A673 (cell line): ENCODE measurements around the gene UBE3B. TPM values are rescaled to one million over a fixed set of nuclear protein-coding genes. Genes with fewer than 3 reads are reported as not detected.
A peak's percentile ranks its signal among the peaks of the same experiment; 100 is the strongest.

Experiments used
- BruUV-seq: library from RNA; stranded (reverse); fragments of 400-500 nt; replicated peaks from 2 replicates; lab custom pipeline; 2021; lab: Mats Ljungman, UMichigan
- CTCF ChIA-PET: fragments of 300-600 bp; sonication (Branson Sonifier 250); formaldehyde crosslinking; loops from one replicate; lab custom pipeline; 2022; ENCODE audit warnings: antibody characterized with exemption; lab: Charles Lee
- POLR2A ChIA-PET: fragments of 300-600 bp; sonication (Branson Sonifier 250); formaldehyde crosslinking; loops from one replicate; lab custom pipeline; 2022; ENCODE audit warnings: antibody characterized with exemption; ENCODE audit not compliant: low non-redundant PET; lab: Charles Lee
- DNase-seq: peaks from one replicate; pipeline ENCODE4 v3.0.0-alpha.2; 2015; ENCODE audit warnings: low spot score
- H3K27ac ChIP-seq: fragments of 200-600 bp; sonication (generic); 2 replicates; pipeline ENCODE4 v1.5.1; 2016; ENCODE audit warnings: mixed run types, low read depth, mild to moderate bottlenecking, mixed read lengths, antibody characterized with exemption, low read length; ENCODE audit not compliant: poor library complexity, severe bottlenecking
- H3K27me3 ChIP-seq: fragments of 200-600 bp; sonication (generic); replicated peaks from 2 replicates; pipeline ENCODE4 v1.6.1; 2017; ENCODE audit warnings: mixed run types, low read depth, mild to moderate bottlenecking, mixed read lengths, antibody characterized with exemption, low read length; ENCODE audit not compliant: insufficient read depth, poor library complexity
- H3K36me3 ChIP-seq: fragments of 200-600 bp; sonication (generic); 2 replicates; pipeline ENCODE4 v1.6.1; 2016; ENCODE audit warnings: mixed run types, mild to moderate bottlenecking, mixed read lengths, antibody characterized with exemption, low read length; ENCODE audit not compliant: insufficient read depth, poor library complexity, severe bottlenecking
- H3K4me1 ChIP-seq: fragments of 200-600 bp; sonication (generic); 2 replicates; pipeline ENCODE4 v1.6.1; 2017; ENCODE audit warnings: mixed run types, mild to moderate bottlenecking, mixed read lengths, antibody characterized with exemption, low read length; ENCODE audit not compliant: insufficient read depth, poor library complexity, severe bottlenecking
- H3K4me3 ChIP-seq: fragments of 200-600 bp; sonication (generic); 2 replicates; pipeline ENCODE4 v1.5.1; 2016; ENCODE audit warnings: low read depth, mixed run types, mild to moderate bottlenecking, mixed read lengths, low read length; ENCODE audit not compliant: poor library complexity, severe bottlenecking
- H3K9me3 ChIP-seq: fragments of 200-600 bp; sonication (generic); 2 replicates; pipeline ENCODE4 v1.6.1; 2016; ENCODE audit warnings: mixed run types, low read depth, mild to moderate bottlenecking, mixed read lengths, antibody characterized with exemption, low read length; ENCODE audit not compliant: poor library complexity, severe bottlenecking
- EZH2 ChIP-seq: fragments of 200-600 bp; sonication (generic); IDR thresholded peaks from 2 replicates; pipeline ENCODE4 v1.6.1; 2017; ENCODE audit warnings: borderline replicate concordance, low read depth, mild to moderate bottlenecking, mixed read lengths, antibody characterized with exemption, low read length; ENCODE audit not compliant: poor library complexity, severe bottlenecking
- intact Hi-C: fragments of 100-400 bp; cut with micrococcal nuclease; formaldehyde crosslinking; loops from one replicate; pipeline ENCODE4 v1.10.0; 2022; ENCODE audit not compliant: unreplicated experiment
- total RNA-seq: library from RNA; stranded (reverse); gene quantifications from 2 replicates; pipeline ENCODE4 v1.2.3, GENCODE V29; 2021
- TF ChIP-seq, protein P1 (sequence below): fragments of 300-800, 200-600 bp; sonication (generic); conservative IDR thresholded peaks from 2 replicates; pipeline ENCODE4 v1.5.1; 2017; ENCODE audit warnings: low read depth, mild to moderate bottlenecking, antibody characterized with exemption, low read length, moderate library complexity, mixed read lengths

UBE3B gene
- total RNA-seq, 1 experiment from 2014 or later = 29.2 TPM

DNA sequence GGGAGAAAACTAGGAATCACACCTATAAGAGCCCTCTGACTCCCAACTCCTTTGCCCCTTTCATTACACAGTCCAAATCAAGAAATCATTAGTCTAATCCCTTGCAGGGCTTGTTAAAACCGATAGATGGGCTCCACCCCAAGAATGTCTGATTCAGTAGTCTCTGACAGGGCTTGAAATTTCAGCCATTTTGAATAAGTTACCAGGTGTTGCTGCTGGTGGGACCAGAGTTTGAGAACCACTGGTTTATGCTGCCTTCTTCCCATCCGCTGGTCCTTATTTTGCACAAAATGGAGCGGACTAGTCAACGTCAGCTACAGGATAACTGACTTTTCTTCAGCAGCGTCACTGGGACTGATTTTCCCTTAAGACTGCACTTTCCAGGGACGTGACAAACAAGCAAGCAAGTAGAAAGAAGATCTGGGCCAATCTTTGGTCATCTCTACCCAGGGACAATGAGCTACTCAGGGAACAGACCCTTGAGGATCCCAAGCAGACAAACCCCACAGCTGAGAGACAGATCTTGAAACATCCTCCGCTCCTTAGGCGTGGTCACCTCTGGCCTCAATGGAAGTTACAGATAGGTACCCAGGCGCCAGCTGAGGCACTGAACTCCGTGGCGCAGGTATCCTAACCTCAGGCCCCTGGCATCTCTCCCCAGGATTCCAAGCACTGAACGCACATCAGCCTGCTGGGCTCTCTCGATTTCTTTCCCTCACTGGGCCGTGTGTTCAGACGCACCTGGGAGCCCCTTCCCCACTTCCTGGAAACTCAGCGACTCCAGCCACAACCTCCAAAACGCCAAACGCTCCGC lies 1.2 kb upstream of the UBE3B start:
- POLR2A ChIA-PET = no interaction called here
- CTCF ChIA-PET = no interaction called here
- H3K27ac ChIP-seq = peak overlapping the region; percentile 99
- TF ChIP-seq, protein P1, sequence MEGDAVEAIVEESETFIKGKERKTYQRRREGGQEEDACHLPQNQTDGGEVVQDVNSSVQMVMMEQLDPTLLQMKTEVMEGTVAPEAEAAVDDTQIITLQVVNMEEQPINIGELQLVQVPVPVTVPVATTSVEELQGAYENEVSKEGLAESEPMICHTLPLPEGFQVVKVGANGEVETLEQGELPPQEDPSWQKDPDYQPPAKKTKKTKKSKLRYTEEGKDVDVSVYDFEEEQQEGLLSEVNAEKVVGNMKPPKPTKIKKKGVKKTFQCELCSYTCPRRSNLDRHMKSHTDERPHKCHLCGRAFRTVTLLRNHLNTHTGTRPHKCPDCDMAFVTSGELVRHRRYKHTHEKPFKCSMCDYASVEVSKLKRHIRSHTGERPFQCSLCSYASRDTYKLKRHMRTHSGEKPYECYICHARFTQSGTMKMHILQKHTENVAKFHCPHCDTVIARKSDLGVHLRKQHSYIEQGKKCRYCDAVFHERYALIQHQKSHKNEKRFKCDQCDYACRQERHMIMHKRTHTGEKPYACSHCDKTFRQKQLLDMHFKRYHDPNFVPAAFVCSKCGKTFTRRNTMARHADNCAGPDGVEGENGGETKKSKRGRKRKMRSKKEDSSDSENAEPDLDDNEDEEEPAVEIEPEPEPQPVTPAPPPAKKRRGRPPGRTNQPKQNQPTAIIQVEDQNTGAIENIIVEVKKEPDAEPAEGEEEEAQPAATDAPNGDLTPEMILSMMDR = no peak
- no peak for TF ChIP-seq EZH2
- no peaks in the 10 kb centered on the region for H3K36me3 ChIP-seq
- H3K27me3 ChIP-seq = no peaks in the 10 kb centered on the region
- intact Hi-C loops = loop anchor here (5.0 kb wide), 1 partner anchor 44 kb away; no protein-coding TSS in a partner anchor
- H3K4me1 ChIP-seq = peaks cover 17% of the 10 kb centered on the region
- TSS peak; percentile 64 for BruUV-seq
- H3K4me3 ChIP-seq = peak overlapping the region; percentile 89
- no peaks in the 10 kb centered on the region for H3K9me3 ChIP-seq
- no peak for DNase-seq

DNA sequence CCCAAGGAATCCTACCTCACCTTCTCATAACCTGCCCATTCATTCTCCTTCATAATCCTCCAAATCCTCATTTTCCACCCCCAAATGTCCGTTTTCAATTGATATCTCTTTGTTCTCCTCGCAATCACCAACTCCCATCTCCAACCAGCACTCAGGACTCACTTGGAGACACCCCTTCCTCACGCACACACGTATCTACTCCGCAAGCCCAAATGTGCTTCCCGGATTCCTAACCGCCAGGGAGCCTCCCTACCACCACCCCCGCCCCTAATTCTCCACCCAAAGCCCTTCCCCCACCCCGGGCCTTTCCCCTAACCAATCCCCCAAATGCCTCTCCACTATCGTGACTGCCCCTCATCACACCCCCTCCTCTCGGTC lies 638 bp upstream of the UBE3B start:
- H3K4me3 ChIP-seq = peak overlapping the region; percentile 89
- intact Hi-C loops = loop anchor here (5.0 kb wide), 1 partner anchor 44 kb away; no protein-coding TSS in a partner anchor
- ChIA-PET POLR2A (no interaction called here), CTCF (interaction anchor here (1.0 kb wide), 1 partner anchor 42 kb away, joined by 3 read pairs; no protein-coding TSS in a partner anchor)
- no peak for DNase-seq
- H3K4me1 ChIP-seq = peaks cover 17% of the 10 kb centered on the region
- H3K27me3 ChIP-seq = no peaks in the 10 kb centered on the region
- TF ChIP-seq, protein P1 = no peak
- no peak for TF ChIP-seq EZH2
- H3K9me3 ChIP-seq = no peaks in the 10 kb centered on the region
- peak overlapping the region; percentile 99 for H3K27ac ChIP-seq
- BruUV-seq = no TSS peak
- no peaks in the 10 kb centered on the region for H3K36me3 ChIP-seq

DNA sequence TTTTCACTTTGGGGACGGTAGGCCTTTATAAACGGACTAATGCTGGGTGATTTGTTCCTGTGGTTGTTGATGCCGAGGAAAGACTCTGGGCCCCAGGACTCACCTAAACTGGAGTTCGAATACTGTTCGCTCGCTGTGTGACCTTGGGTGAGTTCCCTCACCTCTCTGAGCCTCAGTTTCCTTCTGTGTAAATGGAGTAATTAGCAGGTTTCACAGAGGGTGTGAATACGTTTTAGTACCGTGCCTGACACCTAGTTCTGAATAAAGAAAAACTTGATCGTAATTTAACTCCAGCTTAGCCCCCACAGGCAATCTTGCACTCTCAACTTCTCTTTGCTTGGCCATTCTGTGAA lies 505 bp downstream of the UBE3B start:
- no peaks in the 10 kb centered on the region for H3K27me3 ChIP-seq
- POLR2A ChIA-PET = no interaction called here
- peak overlapping the region; percentile 89 for H3K4me3 ChIP-seq
- TSS peak; percentile 74 for BruUV-seq
- no peak for DNase-seq
- H3K9me3 ChIP-seq = no peaks in the 10 kb centered on the region
- peaks cover 17% of the 10 kb centered on the region for H3K4me1 ChIP-seq
- no peaks in the 10 kb centered on the region for H3K36me3 ChIP-seq
- peak overlapping the region; percentile 99 for H3K27ac ChIP-seq
- CTCF ChIA-PET = interaction anchor here (0.7 kb wide), 1 partner anchor 330 kb away, joined by 3 read pairs; no protein-coding TSS in a partner anchor
- no peak for TF ChIP-seq EZH2
- TF ChIP-seq, protein P1 = no peak
- intact Hi-C loops = loop anchor here (5.0 kb wide), 1 partner anchor 46 kb away; no protein-coding TSS in a partner anchor
